Measurements from ENCODE around the gene ACER3. TPM values are rescaled to one million over a fixed set of nuclear protein-coding genes. Genes with fewer than 3 reads are reported as not detected.

ACER3 gene
- total and polyA plus RNA-seq, 2 experiments from 2014 or later, result 6.2 to 26.5 TPM

DNA sequence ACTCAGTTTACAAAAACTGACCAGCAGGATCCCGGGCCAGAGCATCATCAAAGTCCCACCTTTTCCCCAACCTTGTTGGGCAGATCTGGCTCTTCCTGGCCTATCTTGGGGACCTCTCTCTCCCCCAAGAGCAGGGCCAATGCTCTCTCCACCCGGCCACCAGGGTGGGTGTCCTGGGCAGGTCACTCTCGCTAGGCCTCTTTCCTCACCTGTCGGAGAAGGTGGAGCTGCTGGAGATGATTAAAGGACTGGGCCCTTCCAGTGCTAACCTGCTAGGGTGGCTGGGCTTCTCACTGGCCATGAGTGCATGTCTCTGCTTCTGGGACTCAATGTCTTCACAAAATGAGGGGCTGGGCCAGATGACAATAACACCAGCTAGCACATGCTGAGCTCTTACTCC, 203.1 kb downstream of the ACER3 start:
- H3K27me3 ChIP-seq (ENCODE audit: insufficient read depth), result no peaks in the 10 kb centered on the region
- peaks cover 21% of the 10 kb centered on the region for H3K27me3 Mint-ChIP-seq (ENCODE audit: insufficient read depth, low read depth, poor library complexity)
- H3K27ac Mint-ChIP-seq, result no peak overlapping the region
- H3K4me1 Mint-ChIP-seq, result peaks cover 21% of the 10 kb centered on the region
- no peak for DNase-seq (ENCODE audit: low spot score)
- H3K79me2 ChIP-seq (replicated peaks; ENCODE audit: insufficient read depth), result no peaks in the 10 kb centered on the region
- H4K20me1 ChIP-seq (replicated peaks; ENCODE audit: insufficient read depth), result no peaks in the 10 kb centered on the region
- no peak overlapping the region for H3K27ac ChIP-seq (ENCODE audit: low read depth)
- no peak overlapping the region for H3K4me2 ChIP-seq
- H3K36me3 ChIP-seq (ENCODE audit: insufficient read depth), result no peaks in the 10 kb centered on the region
- peaks cover 10% of the 10 kb centered on the region for H3F3A ChIP-seq (replicated peaks; ENCODE audit: low read depth)
- peaks cover 3% of the 10 kb centered on the region; the same call in 1 of the 3 replicates for H3K9me3 Mint-ChIP-seq
- H3K4me1 ChIP-seq (ENCODE audit: insufficient read depth), result peaks cover 16% of the 10 kb centered on the region; the same call in 1 of the 2 replicates
- H3K36me3 Mint-ChIP-seq (ENCODE audit: low read depth), result no peaks in the 10 kb centered on the region
- no peak overlapping the region for H3K4me3 ChIP-seq
- H2AFZ ChIP-seq, result no peak overlapping the region
- no peak for ATAC-seq
- no peak overlapping the region for H3K4me3 Mint-ChIP-seq
- H3K9me2 ChIP-seq (ENCODE audit: insufficient read depth), result no peaks in the 10 kb centered on the region
- TF ChIP-seq, protein P1, sequence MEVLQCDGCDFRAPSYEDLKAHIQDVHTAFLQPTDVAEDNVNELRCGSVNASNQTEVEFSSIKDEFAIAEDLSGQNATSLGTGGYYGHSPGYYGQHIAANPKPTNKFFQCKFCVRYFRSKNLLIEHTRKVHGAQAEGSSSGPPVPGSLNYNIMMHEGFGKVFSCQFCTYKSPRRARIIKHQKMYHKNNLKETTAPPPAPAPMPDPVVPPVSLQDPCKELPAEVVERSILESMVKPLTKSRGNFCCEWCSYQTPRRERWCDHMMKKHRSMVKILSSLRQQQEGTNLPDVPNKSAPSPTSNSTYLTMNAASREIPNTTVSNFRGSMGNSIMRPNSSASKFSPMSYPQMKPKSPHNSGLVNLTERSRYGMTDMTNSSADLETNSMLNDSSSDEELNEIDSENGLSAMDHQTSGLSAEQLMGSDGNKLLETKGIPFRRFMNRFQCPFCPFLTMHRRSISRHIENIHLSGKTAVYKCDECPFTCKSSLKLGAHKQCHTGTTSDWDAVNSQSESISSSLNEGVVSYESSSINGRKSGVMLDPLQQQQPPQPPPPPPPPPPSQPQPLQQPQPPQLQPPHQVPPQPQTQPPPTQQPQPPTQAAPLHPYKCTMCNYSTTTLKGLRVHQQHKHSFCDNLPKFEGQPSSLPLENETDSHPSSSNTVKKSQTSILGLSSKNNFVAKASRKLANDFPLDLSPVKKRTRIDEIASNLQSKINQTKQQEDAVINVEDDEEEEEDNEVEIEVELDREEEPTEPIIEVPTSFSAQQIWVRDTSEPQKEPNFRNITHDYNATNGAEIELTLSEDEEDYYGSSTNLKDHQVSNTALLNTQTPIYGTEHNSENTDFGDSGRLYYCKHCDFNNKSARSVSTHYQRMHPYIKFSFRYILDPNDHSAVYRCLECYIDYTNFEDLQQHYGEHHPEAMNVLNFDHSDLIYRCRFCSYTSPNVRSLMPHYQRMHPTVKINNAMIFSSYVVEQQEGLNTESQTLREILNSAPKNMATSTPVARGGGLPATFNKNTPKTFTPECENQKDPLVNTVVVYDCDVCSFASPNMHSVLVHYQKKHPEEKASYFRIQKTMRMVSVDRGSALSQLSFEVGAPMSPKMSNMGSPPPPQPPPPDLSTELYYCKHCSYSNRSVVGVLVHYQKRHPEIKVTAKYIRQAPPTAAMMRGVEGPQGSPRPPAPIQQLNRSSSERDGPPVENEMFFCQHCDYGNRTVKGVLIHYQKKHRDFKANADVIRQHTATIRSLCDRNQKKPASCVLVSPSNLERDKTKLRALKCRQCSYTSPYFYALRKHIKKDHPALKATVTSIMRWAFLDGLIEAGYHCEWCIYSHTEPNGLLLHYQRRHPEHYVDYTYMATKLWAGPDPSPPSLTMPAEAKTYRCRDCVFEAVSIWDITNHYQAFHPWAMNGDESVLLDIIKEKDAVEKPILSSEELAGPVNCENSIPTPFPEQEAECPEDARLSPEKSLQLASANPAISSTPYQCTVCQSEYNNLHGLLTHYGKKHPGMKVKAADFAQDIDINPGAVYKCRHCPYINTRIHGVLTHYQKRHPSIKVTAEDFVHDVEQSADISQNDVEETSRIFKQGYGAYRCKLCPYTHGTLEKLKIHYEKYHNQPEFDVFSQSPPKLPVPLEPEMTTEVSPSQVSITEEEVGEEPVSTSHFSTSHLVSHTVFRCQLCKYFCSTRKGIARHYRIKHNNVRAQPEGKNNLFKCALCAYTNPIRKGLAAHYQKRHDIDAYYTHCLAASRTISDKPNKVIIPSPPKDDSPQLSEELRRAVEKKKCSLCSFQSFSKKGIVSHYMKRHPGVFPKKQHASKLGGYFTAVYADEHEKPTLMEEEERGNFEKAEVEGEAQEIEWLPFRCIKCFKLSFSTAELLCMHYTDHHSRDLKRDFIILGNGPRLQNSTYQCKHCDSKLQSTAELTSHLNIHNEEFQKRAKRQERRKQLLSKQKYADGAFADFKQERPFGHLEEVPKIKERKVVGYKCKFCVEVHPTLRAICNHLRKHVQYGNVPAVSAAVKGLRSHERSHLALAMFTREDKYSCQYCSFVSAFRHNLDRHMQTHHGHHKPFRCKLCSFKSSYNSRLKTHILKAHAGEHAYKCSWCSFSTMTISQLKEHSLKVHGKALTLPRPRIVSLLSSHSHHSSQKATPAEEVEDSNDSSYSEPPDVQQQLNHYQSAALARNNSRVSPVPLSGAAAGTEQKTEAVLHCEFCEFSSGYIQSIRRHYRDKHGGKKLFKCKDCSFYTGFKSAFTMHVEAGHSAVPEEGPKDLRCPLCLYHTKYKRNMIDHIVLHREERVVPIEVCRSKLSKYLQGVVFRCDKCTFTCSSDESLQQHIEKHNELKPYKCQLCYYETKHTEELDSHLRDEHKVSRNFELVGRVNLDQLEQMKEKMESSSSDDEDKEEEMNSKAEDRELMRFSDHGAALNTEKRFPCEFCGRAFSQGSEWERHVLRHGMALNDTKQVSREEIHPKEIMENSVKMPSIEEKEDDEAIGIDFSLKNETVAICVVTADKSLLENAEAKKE (CRISPR knock-in tag; IDR thresholded peaks at IDR 0.05), result no peak
- TF ChIP-seq ZNF331 (CRISPR knock-in tag; IDR thresholded peaks at IDR 0.05; ENCODE audit: low read depth) (no peak), NANOG (IDR thresholded peaks at IDR 0.05; ENCODE audit: borderline replicate concordance) (no peak), JUNB (IDR thresholded peaks at IDR 0.05; ENCODE audit: unreplicated experiment) (no peak), CREB1 (CRISPR knock-in tag; IDR thresholded peaks at IDR 0.05; ENCODE audit: low read depth) (no peak), STAT1 (IDR thresholded peaks at IDR 0.05; ENCODE audit: unreplicated experiment) (no peak), ZNF114 (CRISPR knock-in tag; IDR thresholded peaks at IDR 0.05) (no peak), EZH2 (IDR thresholded peaks at IDR 0.05; ENCODE audit: low read depth, unreplicated experiment) (no peak), EZH2phosphoT487 (IDR thresholded peaks at IDR 0.05; ENCODE audit: unreplicated experiment) (no peak), POLR2AphosphoS5 (IDR thresholded peaks at IDR 0.05; ENCODE audit: low read depth) (no peak)
- TF ChIP-seq, protein P2, sequence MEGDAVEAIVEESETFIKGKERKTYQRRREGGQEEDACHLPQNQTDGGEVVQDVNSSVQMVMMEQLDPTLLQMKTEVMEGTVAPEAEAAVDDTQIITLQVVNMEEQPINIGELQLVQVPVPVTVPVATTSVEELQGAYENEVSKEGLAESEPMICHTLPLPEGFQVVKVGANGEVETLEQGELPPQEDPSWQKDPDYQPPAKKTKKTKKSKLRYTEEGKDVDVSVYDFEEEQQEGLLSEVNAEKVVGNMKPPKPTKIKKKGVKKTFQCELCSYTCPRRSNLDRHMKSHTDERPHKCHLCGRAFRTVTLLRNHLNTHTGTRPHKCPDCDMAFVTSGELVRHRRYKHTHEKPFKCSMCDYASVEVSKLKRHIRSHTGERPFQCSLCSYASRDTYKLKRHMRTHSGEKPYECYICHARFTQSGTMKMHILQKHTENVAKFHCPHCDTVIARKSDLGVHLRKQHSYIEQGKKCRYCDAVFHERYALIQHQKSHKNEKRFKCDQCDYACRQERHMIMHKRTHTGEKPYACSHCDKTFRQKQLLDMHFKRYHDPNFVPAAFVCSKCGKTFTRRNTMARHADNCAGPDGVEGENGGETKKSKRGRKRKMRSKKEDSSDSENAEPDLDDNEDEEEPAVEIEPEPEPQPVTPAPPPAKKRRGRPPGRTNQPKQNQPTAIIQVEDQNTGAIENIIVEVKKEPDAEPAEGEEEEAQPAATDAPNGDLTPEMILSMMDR (conservative IDR thresholded peaks at IDR 0.05; ENCODE audit: low read depth in 2 of 2), result no peak
- TF ChIP-seq, protein P3, sequence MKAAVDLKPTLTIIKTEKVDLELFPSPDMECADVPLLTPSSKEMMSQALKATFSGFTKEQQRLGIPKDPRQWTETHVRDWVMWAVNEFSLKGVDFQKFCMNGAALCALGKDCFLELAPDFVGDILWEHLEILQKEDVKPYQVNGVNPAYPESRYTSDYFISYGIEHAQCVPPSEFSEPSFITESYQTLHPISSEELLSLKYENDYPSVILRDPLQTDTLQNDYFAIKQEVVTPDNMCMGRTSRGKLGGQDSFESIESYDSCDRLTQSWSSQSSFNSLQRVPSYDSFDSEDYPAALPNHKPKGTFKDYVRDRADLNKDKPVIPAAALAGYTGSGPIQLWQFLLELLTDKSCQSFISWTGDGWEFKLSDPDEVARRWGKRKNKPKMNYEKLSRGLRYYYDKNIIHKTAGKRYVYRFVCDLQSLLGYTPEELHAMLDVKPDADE (IDR thresholded peaks at IDR 0.05), result no peak
- TF ChIP-seq, protein P4, sequence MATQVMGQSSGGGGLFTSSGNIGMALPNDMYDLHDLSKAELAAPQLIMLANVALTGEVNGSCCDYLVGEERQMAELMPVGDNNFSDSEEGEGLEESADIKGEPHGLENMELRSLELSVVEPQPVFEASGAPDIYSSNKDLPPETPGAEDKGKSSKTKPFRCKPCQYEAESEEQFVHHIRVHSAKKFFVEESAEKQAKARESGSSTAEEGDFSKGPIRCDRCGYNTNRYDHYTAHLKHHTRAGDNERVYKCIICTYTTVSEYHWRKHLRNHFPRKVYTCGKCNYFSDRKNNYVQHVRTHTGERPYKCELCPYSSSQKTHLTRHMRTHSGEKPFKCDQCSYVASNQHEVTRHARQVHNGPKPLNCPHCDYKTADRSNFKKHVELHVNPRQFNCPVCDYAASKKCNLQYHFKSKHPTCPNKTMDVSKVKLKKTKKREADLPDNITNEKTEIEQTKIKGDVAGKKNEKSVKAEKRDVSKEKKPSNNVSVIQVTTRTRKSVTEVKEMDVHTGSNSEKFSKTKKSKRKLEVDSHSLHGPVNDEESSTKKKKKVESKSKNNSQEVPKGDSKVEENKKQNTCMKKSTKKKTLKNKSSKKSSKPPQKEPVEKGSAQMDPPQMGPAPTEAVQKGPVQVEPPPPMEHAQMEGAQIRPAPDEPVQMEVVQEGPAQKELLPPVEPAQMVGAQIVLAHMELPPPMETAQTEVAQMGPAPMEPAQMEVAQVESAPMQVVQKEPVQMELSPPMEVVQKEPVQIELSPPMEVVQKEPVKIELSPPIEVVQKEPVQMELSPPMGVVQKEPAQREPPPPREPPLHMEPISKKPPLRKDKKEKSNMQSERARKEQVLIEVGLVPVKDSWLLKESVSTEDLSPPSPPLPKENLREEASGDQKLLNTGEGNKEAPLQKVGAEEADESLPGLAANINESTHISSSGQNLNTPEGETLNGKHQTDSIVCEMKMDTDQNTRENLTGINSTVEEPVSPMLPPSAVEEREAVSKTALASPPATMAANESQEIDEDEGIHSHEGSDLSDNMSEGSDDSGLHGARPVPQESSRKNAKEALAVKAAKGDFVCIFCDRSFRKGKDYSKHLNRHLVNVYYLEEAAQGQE (IDR thresholded peaks at IDR 0.05; ENCODE audit: unreplicated experiment), result no peak
